Nephron progenitor cell (in vitro differentiated cells): Measurements from ENCODE around the gene DNAH10.

ENCODE experiments used
- DNase-seq: peaks from one replicate; pipeline ENCODE4 v3.0.0; 2021
- H3K27ac Mint-ChIP-seq: 2 replicates; pipeline ENCODE4 v1.8.0; 2021; ENCODE audit warnings: mild to moderate bottlenecking, moderate library complexity, mixed read lengths
- H3K27me3 Mint-ChIP-seq: 2 replicates; pipeline ENCODE4 v1.8.0; 2021; ENCODE audit warnings: mild to moderate bottlenecking, low read depth, mixed read lengths; ENCODE audit not compliant: poor library complexity
- H3K36me3 Mint-ChIP-seq: 2 replicates; pipeline ENCODE4 v1.8.0; 2021; ENCODE audit warnings: low read depth, mixed read lengths
- H3K4me1 Mint-ChIP-seq: 2 replicates; pipeline ENCODE4 v1.8.0; 2021; ENCODE audit warnings: mixed read lengths
- H3K4me3 Mint-ChIP-seq: 2 replicates; pipeline ENCODE4 v1.8.0; 2021; ENCODE audit warnings: mild to moderate bottlenecking, moderate library complexity, mixed read lengths
- H3K9me3 Mint-ChIP-seq: 2 replicates; pipeline ENCODE4 v1.8.0; 2021; ENCODE audit warnings: mild to moderate bottlenecking, moderate library complexity, mixed read lengths
- CTCF ChIP-seq: fragments of 200-600 bp; sonication (generic); IDR thresholded peaks from 2 replicates; pipeline ENCODE4 v1.5.0; 2021; ENCODE audit warnings: antibody characterized with exemption

DNAH10 gene

GRCh38 chr12:123936956-123937706 is 175.0 kb downstream of the DNAH10 start:
- Mint-ChIP-seq H3K27ac (peak overlapping the region; percentile 66), H3K9me3 (peaks cover under 1% of the 10 kb centered on the region), H3K36me3 (peaks cover 50% of the 10 kb centered on the region), H3K27me3 (peaks cover 4% of the 10 kb centered on the region), H3K4me1 (peaks cover 16% of the 10 kb centered on the region), H3K4me3 (no peak overlapping the region)
- no peak for DNase-seq
- no peak for TF ChIP-seq CTCF

GRCh38 chr12:123937707-123938591 is 175.8 kb downstream of the DNAH10 start:
- Mint-ChIP-seq H3K27ac (peak overlapping the region; percentile 91), H3K27me3 (peaks cover 4% of the 10 kb centered on the region), H3K4me1 (peaks cover 16% of the 10 kb centered on the region), H3K9me3 (no peaks in the 10 kb centered on the region), H3K36me3 (peaks cover 53% of the 10 kb centered on the region), H3K4me3 (no peak overlapping the region)
- no peak for DNase-seq
- TF ChIP-seq CTCF: no peak

GRCh38 chr12:123938679-123939480 is 176.8 kb downstream of the DNAH10 start:
- DNase-seq: peak; percentile 35
- no peaks in the 10 kb centered on the region for H3K9me3 Mint-ChIP-seq
- H3K36me3 Mint-ChIP-seq: peaks cover 47% of the 10 kb centered on the region
- peaks cover 4% of the 10 kb centered on the region for H3K27me3 Mint-ChIP-seq
- H3K27ac Mint-ChIP-seq: peak overlapping the region; percentile 91
- no peak overlapping the region for H3K4me3 Mint-ChIP-seq
- peaks cover 16% of the 10 kb centered on the region for H3K4me1 Mint-ChIP-seq
- peak; percentile 47 for TF ChIP-seq CTCF

- no peak for DNase-seq
- no peak overlapping the region for H3K4me3 Mint-ChIP-seq
- H3K9me3 Mint-ChIP-seq: no peaks in the 10 kb centered on the region
- peaks cover 4% of the 10 kb centered on the region for H3K27me3 Mint-ChIP-seq
- peaks cover 54% of the 10 kb centered on the region for H3K36me3 Mint-ChIP-seq
- H3K4me1 Mint-ChIP-seq: peaks cover 25% of the 10 kb centered on the region
- no peak overlapping the region for H3K27ac Mint-ChIP-seq
- no peak for TF ChIP-seq CTCF
Observed at GRCh38 chr12:123939716-123940626, 177.9 kb downstream of the DNAH10 start.

- Mint-ChIP-seq H3K4me1 (peaks cover 30% of the 10 kb centered on the region), H3K27ac (no peak overlapping the region), H3K9me3 (no peaks in the 10 kb centered on the region), H3K4me3 (no peak overlapping the region), H3K36me3 (peaks cover 56% of the 10 kb centered on the region), H3K27me3 (peaks cover 4% of the 10 kb centered on the region)
- no peak for DNase-seq
- TF ChIP-seq CTCF: no peak
Observed at GRCh38 chr12:123940627-123940966, 178.5 kb downstream of the DNAH10 start.
